ENCODE data around the gene TTC7B.

Gene TTC7B

GRCh38 chr14:90687680-90688079, 128.6 kb downstream of the TTC7B start:
- no peak overlapping the region for H3K9ac ChIP-seq (ENCODE audit: low read length in 5 of 5)
- no peaks in the 10 kb centered on the region for H3K4me1 ChIP-seq (ENCODE audit: control insufficient read depth in 5 of 5, insufficient read depth in 5 of 5, low read length in 5 of 5)
- no peaks in the 10 kb centered on the region for H3K27me3 ChIP-seq (ENCODE audit: control insufficient read depth in 5 of 5, insufficient read depth in 4 of 5, low read length in 5 of 5)
- no peak overlapping the region for H3K4me3 ChIP-seq (ENCODE audit: low read depth in 1 of 5, low read length in 5 of 5)
- peaks cover 10 to 30% (median 21%) of the 10 kb centered on the region in 5 donors for H3K36me3 ChIP-seq (ENCODE audit: control insufficient read depth in 5 of 5, insufficient read depth in 5 of 5, low read length in 5 of 5)
- no peaks in the 10 kb centered on the region for H3K9me3 ChIP-seq (ENCODE audit: control insufficient read depth in 5 of 5, low read length in 5 of 5)
- no peak overlapping the region for H3K27ac ChIP-seq (ENCODE audit: low read depth, low read length)

- no peaks in the 10 kb centered on the region for H3K4me1 ChIP-seq (ENCODE audit: control insufficient read depth in 5 of 5, insufficient read depth in 5 of 5, low read length in 5 of 5)
- H3K9me3 ChIP-seq (ENCODE audit: control insufficient read depth in 5 of 5, low read length in 5 of 5) = no peaks in the 10 kb centered on the region
- H3K9ac ChIP-seq (ENCODE audit: low read length in 5 of 5) = no peak overlapping the region
- no peaks in the 10 kb centered on the region for H3K27me3 ChIP-seq (ENCODE audit: control insufficient read depth in 5 of 5, insufficient read depth in 4 of 5, low read length in 5 of 5)
- no peak overlapping the region for H3K27ac ChIP-seq (ENCODE audit: low read depth, low read length)
- no peak overlapping the region for H3K4me3 ChIP-seq (ENCODE audit: low read depth in 1 of 5, low read length in 5 of 5)
- H3K36me3 ChIP-seq (ENCODE audit: control insufficient read depth in 5 of 5, insufficient read depth in 5 of 5, low read length in 5 of 5) = peaks cover 7 to 29% (median 13%) of the 10 kb centered on the region in 5 donors
Observed at GRCh38 chr14:90682615-90683014, 133.6 kb downstream of the TTC7B start.

DNA sequence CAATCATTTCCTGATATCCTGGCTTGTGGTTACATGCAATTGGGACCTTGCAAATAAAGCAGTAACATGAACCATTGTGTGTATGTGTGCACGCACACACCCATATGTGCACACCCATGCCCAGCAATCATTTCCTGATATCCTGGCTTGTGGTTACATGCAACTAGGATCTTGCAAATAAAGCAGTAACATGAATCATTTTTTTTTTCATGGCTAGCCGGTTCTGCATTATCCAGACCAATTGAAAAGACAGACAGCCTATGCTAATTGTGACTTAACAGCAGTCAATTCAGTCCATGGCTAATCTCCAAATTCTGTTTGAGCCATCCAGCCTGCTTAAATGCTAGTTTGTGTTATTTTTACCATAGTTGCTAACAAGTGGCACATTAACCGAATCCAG, 134.3 kb downstream of the TTC7B start:
- H3K36me3 ChIP-seq (ENCODE audit: control insufficient read depth in 5 of 5, insufficient read depth in 5 of 5, low read length in 5 of 5) = peaks cover under 1 to 22% (median 9%) of the 10 kb centered on the region in 5 donors
- H3K4me1 ChIP-seq (ENCODE audit: control insufficient read depth in 5 of 5, insufficient read depth in 5 of 5, low read length in 5 of 5) = peaks cover 0 to 1% (median under 1%) of the 10 kb centered on the region in 5 donors
- no peak overlapping the region for H3K9ac ChIP-seq (ENCODE audit: low read length in 5 of 5)
- no peaks in the 10 kb centered on the region for H3K27me3 ChIP-seq (ENCODE audit: control insufficient read depth in 5 of 5, insufficient read depth in 4 of 5, low read length in 5 of 5)
- no peak overlapping the region for H3K27ac ChIP-seq (ENCODE audit: low read depth, low read length)
- no peaks in the 10 kb centered on the region for H3K9me3 ChIP-seq (ENCODE audit: control insufficient read depth in 5 of 5, low read length in 5 of 5)
- H3K4me3 ChIP-seq (ENCODE audit: low read depth in 1 of 5, low read length in 5 of 5) = no peak overlapping the region

DNA sequence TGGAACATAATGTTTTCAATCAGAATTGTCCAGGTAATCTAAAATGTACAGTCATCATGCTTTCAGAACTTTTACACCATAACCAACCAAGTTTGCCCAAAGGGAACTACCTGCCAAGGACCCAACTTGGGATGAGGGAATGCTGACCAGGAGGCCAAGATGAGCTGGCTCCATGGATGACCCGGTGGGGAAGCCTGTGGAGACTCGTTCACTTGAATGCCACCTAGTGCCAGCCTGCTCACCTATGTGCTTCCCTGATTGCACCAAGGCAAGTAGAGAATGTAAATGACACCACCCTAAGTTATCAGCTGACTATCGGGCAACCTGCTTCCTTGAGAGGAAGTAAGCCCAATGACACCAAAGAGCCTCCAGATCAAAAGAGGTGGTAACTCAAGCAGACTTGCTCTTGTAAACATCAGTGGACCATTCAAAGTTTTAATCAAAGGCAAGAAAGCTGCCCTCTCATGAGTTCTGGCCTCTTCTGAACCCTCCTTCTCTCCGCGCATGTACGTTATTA, 137.3 kb downstream of the TTC7B start:
- no peaks in the 10 kb centered on the region for H3K27me3 ChIP-seq (ENCODE audit: control insufficient read depth in 5 of 5, insufficient read depth in 4 of 5, low read length in 5 of 5)
- peaks cover 0 to 16% (median 7%) of the 10 kb centered on the region in 5 donors for H3K4me1 ChIP-seq (ENCODE audit: control insufficient read depth in 5 of 5, insufficient read depth in 5 of 5, low read length in 5 of 5)
- no peak overlapping the region for H3K27ac ChIP-seq (ENCODE audit: low read depth, low read length)
- no peak overlapping the region for H3K4me3 ChIP-seq (ENCODE audit: low read depth in 1 of 5, low read length in 5 of 5)
- peaks cover under 1 to 32% (median 18%) of the 10 kb centered on the region in 5 donors for H3K36me3 ChIP-seq (ENCODE audit: control insufficient read depth in 5 of 5, insufficient read depth in 5 of 5, low read length in 5 of 5)
- H3K9me3 ChIP-seq (ENCODE audit: control insufficient read depth in 5 of 5, low read length in 5 of 5) = no peaks in the 10 kb centered on the region
- no peak overlapping the region for H3K9ac ChIP-seq (ENCODE audit: low read length in 5 of 5)

DNA sequence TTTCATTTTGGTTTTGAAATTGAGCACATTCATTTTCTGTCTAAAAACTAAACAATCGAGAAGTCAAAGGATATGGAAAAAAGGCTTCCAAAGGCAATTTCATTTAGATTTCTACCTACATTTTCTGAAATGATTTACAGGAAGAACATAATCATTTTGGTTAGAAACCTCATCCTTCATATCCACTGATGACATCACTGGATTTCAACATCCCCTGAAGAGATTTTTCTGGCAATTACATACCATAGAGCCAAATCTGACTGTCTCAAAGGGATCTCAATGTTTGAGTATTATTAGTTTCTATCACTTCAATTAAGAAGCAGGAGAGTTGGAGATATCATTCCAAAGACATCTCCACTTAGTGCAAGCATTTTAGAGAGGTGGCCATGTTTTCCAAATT, 137.8 kb downstream of the TTC7B start:
- no peaks in the 10 kb centered on the region for H3K9me3 ChIP-seq (ENCODE audit: control insufficient read depth in 5 of 5, low read length in 5 of 5)
- peaks cover 0 to 16% (median 7%) of the 10 kb centered on the region in 5 donors for H3K4me1 ChIP-seq (ENCODE audit: control insufficient read depth in 5 of 5, insufficient read depth in 5 of 5, low read length in 5 of 5)
- H3K9ac ChIP-seq (ENCODE audit: low read length in 5 of 5) = no peak overlapping the region
- no peak overlapping the region for H3K4me3 ChIP-seq (ENCODE audit: low read depth in 1 of 5, low read length in 5 of 5)
- H3K27ac ChIP-seq (ENCODE audit: low read depth, low read length) = no peak overlapping the region
- H3K36me3 ChIP-seq (ENCODE audit: control insufficient read depth in 5 of 5, insufficient read depth in 5 of 5, low read length in 5 of 5) = peaks cover 4 to 30% (median 18%) of the 10 kb centered on the region in 5 donors
- no peaks in the 10 kb centered on the region for H3K27me3 ChIP-seq (ENCODE audit: control insufficient read depth in 5 of 5, insufficient read depth in 4 of 5, low read length in 5 of 5)

- peak overlapping the region in 1 of 5 donors; percentile 15 for H3K9ac ChIP-seq (ENCODE audit: low read length in 5 of 5)
- H3K27ac ChIP-seq (ENCODE audit: low read depth, low read length) = no peak overlapping the region
- H3K4me3 ChIP-seq (ENCODE audit: low read depth in 1 of 5, low read length in 5 of 5) = no peak overlapping the region
- H3K9me3 ChIP-seq (ENCODE audit: control insufficient read depth in 5 of 5, low read length in 5 of 5) = no peaks in the 10 kb centered on the region
- H3K36me3 ChIP-seq (ENCODE audit: control insufficient read depth in 5 of 5, insufficient read depth in 5 of 5, low read length in 5 of 5) = peaks cover 11 to 33% (median 18%) of the 10 kb centered on the region in 5 donors
- no peaks in the 10 kb centered on the region for H3K27me3 ChIP-seq (ENCODE audit: control insufficient read depth in 5 of 5, insufficient read depth in 4 of 5, low read length in 5 of 5)
- peaks cover 0 to 16% (median 7%) of the 10 kb centered on the region in 5 donors for H3K4me1 ChIP-seq (ENCODE audit: control insufficient read depth in 5 of 5, insufficient read depth in 5 of 5, low read length in 5 of 5)
Observed at GRCh38 chr14:90677484-90678050, 138.7 kb downstream of the TTC7B start.

DNA sequence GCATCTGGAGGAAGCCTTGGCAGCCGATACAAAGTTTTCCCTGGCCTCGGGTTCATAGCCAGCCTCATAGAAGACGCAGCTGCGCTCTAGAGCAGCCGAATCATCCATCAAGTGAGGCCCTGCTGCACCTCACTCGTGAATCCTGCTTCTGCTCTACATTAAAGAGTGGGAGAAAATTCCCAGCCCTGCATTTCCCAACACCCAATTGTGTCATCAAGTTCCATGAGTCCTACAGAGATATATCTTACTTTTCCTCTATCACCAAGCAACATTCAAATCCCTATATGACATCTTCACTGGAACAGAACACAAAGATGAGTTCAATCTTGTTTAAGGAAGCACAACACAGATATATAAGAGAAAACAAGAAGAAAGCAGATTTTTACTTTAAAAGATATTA, 139.3 kb downstream of the TTC7B start:
- H3K9me3 ChIP-seq (ENCODE audit: control insufficient read depth in 5 of 5, low read length in 5 of 5) = no peaks in the 10 kb centered on the region
- H3K9ac ChIP-seq (ENCODE audit: low read length in 5 of 5) = no peak overlapping the region
- peaks cover 13 to 38% (median 24%) of the 10 kb centered on the region in 5 donors for H3K36me3 ChIP-seq (ENCODE audit: control insufficient read depth in 5 of 5, insufficient read depth in 5 of 5, low read length in 5 of 5)
- H3K4me1 ChIP-seq (ENCODE audit: control insufficient read depth in 5 of 5, insufficient read depth in 5 of 5, low read length in 5 of 5) = peaks cover 0 to 16% (median 10%) of the 10 kb centered on the region in 5 donors
- H3K27ac ChIP-seq (ENCODE audit: low read depth, low read length) = no peak overlapping the region
- H3K27me3 ChIP-seq (ENCODE audit: control insufficient read depth in 5 of 5, insufficient read depth in 4 of 5, low read length in 5 of 5) = no peaks in the 10 kb centered on the region
- H3K4me3 ChIP-seq (ENCODE audit: low read depth in 1 of 5, low read length in 5 of 5) = no peak overlapping the region

DNA sequence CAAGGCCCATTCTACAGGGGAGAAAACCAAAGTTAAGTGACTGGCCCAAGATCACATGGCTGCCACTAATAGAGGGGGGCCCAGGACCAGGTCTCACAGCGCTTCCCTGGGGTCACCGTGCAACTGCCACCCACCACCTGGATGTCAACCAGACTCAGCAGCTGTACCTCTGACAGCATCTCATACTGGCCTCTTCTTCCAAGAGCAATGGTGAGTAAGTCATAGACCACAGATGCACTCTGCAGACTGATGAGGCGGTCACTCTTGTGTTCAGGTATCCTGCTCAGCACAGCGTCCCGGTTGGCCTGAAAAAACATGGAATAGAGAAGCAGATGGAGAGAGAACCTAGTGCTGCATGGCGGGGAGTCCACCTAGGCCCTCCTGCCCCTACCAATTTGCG, 139.9 kb downstream of the TTC7B start:
- Histone ChIP-seq H3K9ac (ENCODE audit: low read length in 5 of 5) (no peak overlapping the region), H3K36me3 (ENCODE audit: control insufficient read depth in 5 of 5, insufficient read depth in 5 of 5, low read length in 5 of 5) (peaks cover 15 to 42% (median 28%) of the 10 kb centered on the region in 5 donors), H3K4me3 (ENCODE audit: low read depth in 1 of 5, low read length in 5 of 5) (no peak overlapping the region), H3K9me3 (ENCODE audit: control insufficient read depth in 5 of 5, low read length in 5 of 5) (no peaks in the 10 kb centered on the region), H3K27me3 (ENCODE audit: control insufficient read depth in 5 of 5, insufficient read depth in 4 of 5, low read length in 5 of 5) (no peaks in the 10 kb centered on the region), H3K4me1 (ENCODE audit: control insufficient read depth in 5 of 5, insufficient read depth in 5 of 5, low read length in 5 of 5) (peaks cover 2 to 16% (median 11%) of the 10 kb centered on the region in 5 donors), H3K27ac (ENCODE audit: low read depth, low read length) (no peak overlapping the region)

DNA sequence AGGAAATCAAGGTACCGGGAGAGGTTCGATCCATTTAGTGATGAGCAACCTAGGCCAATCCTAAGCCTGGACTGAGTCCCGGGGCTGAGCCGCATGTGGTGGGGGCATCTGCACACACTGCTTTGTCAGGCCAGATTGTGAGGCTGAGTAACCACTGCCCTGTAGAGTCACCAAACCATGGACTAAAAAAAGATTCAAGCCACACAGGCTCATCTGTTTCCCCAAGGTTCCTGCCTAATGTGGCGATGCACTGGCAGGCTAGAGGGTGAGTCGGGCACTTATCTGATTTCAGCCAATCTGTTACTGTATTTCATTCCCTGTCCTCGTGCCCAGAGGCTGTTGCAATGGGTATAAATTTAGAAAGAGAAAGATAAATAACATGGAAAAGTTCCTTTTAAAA, 140.8 kb downstream of the TTC7B start:
- no peak overlapping the region for H3K27ac ChIP-seq (ENCODE audit: low read depth, low read length)
- H3K9ac ChIP-seq (ENCODE audit: low read length in 5 of 5) = no peak overlapping the region
- no peak overlapping the region for H3K4me3 ChIP-seq (ENCODE audit: low read depth in 1 of 5, low read length in 5 of 5)
- peaks cover 19 to 47% (median 30%) of the 10 kb centered on the region in 5 donors for H3K36me3 ChIP-seq (ENCODE audit: control insufficient read depth in 5 of 5, insufficient read depth in 5 of 5, low read length in 5 of 5)
- H3K4me1 ChIP-seq (ENCODE audit: control insufficient read depth in 5 of 5, insufficient read depth in 5 of 5, low read length in 5 of 5) = peaks cover 2 to 17% (median 15%) of the 10 kb centered on the region in 5 donors
- no peaks in the 10 kb centered on the region for H3K27me3 ChIP-seq (ENCODE audit: control insufficient read depth in 5 of 5, insufficient read depth in 4 of 5, low read length in 5 of 5)
- no peaks in the 10 kb centered on the region for H3K9me3 ChIP-seq (ENCODE audit: control insufficient read depth in 5 of 5, low read length in 5 of 5)

- no peak overlapping the region for H3K4me3 ChIP-seq (ENCODE audit: low read depth in 1 of 5, low read length in 5 of 5)
- H3K27ac ChIP-seq (ENCODE audit: low read depth, low read length) = no peak overlapping the region
- H3K9me3 ChIP-seq (ENCODE audit: control insufficient read depth in 5 of 5, low read length in 5 of 5) = no peaks in the 10 kb centered on the region
- peaks cover 2 to 17% (median 15%) of the 10 kb centered on the region in 5 donors for H3K4me1 ChIP-seq (ENCODE audit: control insufficient read depth in 5 of 5, insufficient read depth in 5 of 5, low read length in 5 of 5)
- H3K27me3 ChIP-seq (ENCODE audit: control insufficient read depth in 5 of 5, insufficient read depth in 4 of 5, low read length in 5 of 5) = no peaks in the 10 kb centered on the region
- H3K9ac ChIP-seq (ENCODE audit: low read length in 5 of 5) = no peak overlapping the region
- H3K36me3 ChIP-seq (ENCODE audit: control insufficient read depth in 5 of 5, insufficient read depth in 5 of 5, low read length in 5 of 5) = peaks cover 24 to 47% (median 30%) of the 10 kb centered on the region in 5 donors
Observed at GRCh38 chr14:90674716-90675115, 141.5 kb downstream of the TTC7B start.
